GM18505 (cell line): ENCODE measurements around the gene FPGS.
"Not testable (repeated sequence)": the region's sequence is repeated elsewhere in the genome, so short reads cannot be mapped to it uniquely, and the experiment has no call there.

Experiments
- ATAC-seq: cut with Tn5 transposase; IDR thresholded peaks from one replicate; pipeline ENCODE4 v1.9.1; 2021; ENCODE audit not compliant: unreplicated experiment
- POLR2A ChIP-seq: IDR thresholded peaks from 4 replicates; pipeline ENCODE4 v1.6.1; 2011; ENCODE audit warnings: borderline replicate concordance; ENCODE audit not compliant: insufficient read depth, insufficient read length; ENCODE audit errors: extremely low read depth

The FPGS gene

GRCh38 chr9:127776195-127776923 is 26.3 kb upstream of the FPGS start:
- no peak for TF ChIP-seq POLR2A
- ATAC-seq = no peak

DNA sequence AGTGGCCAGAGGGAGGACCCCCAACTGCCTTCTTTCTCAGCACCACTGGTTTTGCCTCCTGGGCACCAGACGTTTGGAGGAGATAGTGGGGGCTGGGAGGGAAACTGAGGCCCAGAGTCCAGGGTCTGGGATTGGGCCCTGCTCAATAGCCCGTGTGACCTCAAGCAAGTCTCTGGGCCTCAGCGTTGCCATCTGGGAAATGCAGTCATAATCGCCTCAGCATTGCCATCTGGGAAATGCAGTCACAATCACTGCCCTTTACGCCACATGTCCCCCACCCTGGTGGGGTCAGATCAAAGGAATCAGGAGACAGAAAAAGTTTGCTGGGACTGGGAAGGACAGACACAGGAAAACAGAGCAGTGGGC is 25.8 kb upstream of the FPGS start:
- ATAC-seq = no peak
- no peak for TF ChIP-seq POLR2A

GRCh38 chr9:127777368-127777980 is 25.2 kb upstream of the FPGS start:
- ATAC-seq = no peak

DNA sequence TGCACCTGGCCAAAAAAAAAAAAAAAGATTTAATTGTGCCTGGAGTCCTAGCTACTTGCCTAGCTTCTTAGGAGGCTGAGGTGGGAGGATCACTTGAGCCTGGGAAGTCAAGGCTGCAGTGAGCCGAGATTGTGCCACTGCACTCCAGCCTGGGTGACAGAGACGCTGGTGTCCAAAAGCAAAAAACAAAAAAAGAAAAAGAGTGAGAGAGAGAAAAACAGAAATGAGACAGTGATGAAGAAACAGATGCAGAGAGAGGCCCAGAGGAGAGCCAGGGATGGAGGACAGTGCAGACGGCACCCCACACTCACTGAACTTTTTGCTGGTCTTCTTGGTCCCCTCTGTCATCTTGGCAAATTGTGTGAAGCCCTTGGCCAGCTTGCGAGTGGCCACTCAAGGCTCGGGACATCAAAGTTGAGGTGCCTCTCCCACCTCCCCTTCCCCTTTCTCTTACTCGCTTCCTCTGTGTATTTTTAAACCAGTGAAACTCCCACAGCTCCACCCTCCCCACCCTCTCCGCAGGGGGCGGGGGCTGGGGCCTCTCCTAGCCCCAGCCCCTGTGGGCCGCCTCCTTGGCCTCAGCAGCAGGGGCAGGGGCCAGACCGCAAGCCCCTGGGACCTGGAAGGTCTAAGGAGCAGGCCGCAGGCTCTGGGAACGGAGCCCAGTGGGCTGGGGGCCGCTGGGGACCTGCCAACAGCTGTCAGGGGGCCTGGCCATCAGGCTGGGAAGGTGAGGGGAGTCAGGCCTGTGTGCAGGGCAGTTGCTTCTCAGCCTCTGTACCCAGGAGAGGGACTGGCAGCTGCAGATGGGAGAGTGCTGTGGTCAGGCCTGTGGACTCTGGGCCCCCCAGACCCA is 24.2 kb upstream of the FPGS start, which contains the start of gene SH2D3C:
TSS of gene SH2D3C (minus strand) at position 387 of the 856 bp plus-strand sequence. CDS start at position 348, 39 bp downstream.
- ATAC-seq = peak; percentile 35
- peak; percentile 64 for TF ChIP-seq POLR2A

More at GRCh38 chr9:127777368-127777980, 25.2 kb upstream of the FPGS start:
- TF ChIP-seq POLR2A = no peak

- peak; percentile 71 for TF ChIP-seq POLR2A
- peak; percentile 41 for ATAC-seq
Observed at GRCh38 chr9:127779136-127779981, 23.3 kb upstream of the FPGS start.

DNA sequence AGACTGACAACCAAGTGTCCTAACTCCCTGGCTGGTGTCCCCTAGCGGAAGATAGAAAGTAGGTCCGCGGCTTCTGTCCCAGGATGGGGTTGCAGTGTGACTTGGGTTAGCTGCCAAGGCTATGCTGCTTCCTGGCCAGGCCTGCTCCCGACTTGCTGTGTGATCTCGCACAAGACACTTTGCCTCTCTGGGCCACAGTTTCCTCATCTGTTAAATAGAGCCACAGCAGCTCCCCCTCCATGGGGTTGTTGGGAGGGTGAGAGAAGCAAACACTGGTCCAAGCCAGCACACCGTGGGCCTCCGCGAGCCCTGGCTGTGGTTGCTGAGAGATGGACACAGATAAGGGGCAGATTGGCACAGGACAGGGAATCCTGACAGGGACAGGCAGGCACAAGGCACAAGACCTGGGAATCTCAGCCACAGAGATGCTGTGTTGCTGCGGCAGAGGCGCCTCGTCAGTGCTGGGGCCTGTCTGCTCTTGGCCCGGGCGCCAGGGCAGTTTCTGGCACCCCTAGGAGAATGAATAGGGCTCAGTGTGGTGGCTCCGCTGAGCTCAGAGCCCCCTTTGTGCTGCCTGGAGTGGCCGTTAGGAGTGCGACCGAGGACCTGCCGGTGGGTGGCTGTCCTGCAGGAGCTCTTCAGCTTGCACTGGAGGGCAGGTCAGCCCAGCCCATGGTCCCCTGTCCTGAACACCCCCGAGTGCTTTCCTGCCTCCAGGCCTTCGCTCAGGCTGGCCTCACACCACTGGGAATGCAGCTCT is 22.4 kb upstream of the FPGS start:
- no peak for ATAC-seq
- TF ChIP-seq POLR2A = no peak

DNA sequence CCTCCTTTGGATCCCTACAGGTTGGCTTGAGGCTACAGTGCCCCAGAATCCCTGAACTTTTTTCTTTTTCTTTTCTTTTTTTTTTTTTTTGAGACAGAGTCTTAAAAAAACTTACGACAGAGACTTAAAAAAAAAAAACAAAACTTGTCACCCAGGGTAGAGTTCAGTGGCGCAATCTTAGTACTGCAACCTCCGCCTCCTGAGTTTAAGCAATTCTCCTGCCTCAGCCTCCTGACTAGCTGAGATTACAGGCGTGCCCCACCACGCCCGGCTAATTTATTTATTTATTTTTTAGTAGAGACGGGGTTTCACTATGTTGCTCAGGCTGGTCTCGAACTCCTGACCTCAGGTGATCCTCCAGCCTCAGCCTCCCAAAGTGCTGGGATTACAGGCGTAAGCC is 21.8 kb upstream of the FPGS start:
- not testable (repeated sequence) for ATAC-seq

GRCh38 chr9:127781806-127782205 is 20.9 kb upstream of the FPGS start:
- no peak for TF ChIP-seq POLR2A
- no peak for ATAC-seq

GRCh38 chr9:127783111-127784008 is 19.3 kb upstream of the FPGS start:
- ATAC-seq = no peak
- peak; percentile 70 for TF ChIP-seq POLR2A

DNA sequence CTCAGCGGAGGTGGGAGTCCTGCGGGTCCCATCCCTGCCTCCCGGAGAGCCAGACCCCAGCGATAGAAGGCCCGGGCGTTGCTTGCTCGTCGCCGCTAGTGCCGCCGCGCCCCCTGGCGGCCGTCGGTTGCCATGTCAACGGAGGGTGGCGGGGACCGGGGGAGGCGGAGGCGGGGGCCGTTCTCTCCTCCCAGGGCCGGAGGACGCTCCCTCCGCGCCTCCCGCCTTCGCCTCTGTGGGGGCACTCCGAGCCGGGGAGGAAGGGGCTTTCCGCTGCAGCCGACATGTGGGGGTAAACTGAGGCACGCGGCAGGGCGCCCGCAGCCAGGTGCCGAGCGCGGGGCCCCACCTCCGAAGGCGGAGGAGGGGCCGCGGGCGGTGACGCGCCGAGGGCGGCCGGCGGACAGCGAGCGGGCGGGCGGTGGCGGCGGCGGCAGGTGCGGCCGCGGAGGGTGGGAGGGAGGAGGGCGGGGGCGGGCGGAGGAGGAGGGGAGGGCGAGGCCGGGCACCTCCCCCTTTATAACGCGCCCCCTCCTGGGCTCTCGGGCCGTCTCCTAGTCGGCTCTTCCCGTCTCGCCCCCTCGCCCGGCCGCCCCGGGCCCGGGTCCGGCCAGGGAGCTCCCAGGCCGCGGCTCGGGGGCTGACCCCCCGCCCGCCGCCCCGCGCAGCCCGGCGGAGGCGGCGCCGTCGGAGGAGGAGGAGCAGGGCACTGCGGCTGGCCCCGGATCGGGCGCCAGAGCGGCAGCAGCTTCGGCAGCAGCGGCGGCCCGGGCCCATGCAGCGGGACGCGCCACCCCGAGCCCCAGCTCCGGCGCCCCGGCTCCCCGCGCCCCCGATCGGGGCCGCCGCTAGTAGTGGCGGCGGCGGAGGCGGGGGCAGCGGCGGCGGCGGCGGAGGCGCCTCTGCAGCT is 17.4 kb upstream of the FPGS start:
- ATAC-seq = peak; percentile 43
- peak; percentile 48 for TF ChIP-seq POLR2A
